NCI-H524 (cell line): ENCODE measurements around the gene MPP3.
"Not testable (repeated sequence)": the region's sequence is repeated elsewhere in the genome, so short reads cannot be mapped to it uniquely, and the experiment has no call there.

Experiments used
- DNase-seq, 2 experiments: peaks; one replicate each; lab custom pipeline; 2025; lab: John Stamatoyannopoulos, UW

Gene MPP3

GRCh38 chr17:43808076-43808475 is 24.9 kb downstream of the MPP3 start:
- DNase-seq, result no peak

- no peak for DNase-seq
These were observed 27.8 kb downstream of the MPP3 start for GRCh38 chr17:43805117-43805516.

- DNase-seq, result no peak
These were observed 29.2 kb downstream of the MPP3 start for GRCh38 chr17:43803758-43804157.

GRCh38 chr17:43801844-43802243 is 31.1 kb downstream of the MPP3 start:
- no peak for DNase-seq

GRCh38 chr17:43800736-43801135 is 32.2 kb downstream of the MPP3 start:
- no peak for DNase-seq

GRCh38 chr17:43799047-43799446 is 33.9 kb downstream of the MPP3 start:
- no peak for DNase-seq

GRCh38 chr17:43798024-43798423 is 34.9 kb downstream of the MPP3 start:
- not testable (repeated sequence) for DNase-seq

- not testable (repeated sequence) for DNase-seq
These were observed 40.3 kb downstream of the MPP3 start for GRCh38 chr17:43792668-43793067.

- peak; percentile 90 to 98 for DNase-seq
These were observed 41.4 kb downstream of the MPP3 start for GRCh38 chr17:43791589-43791988.

- DNase-seq, result peak; percentile 45 to 72
These were observed 42.5 kb downstream of the MPP3 start for GRCh38 chr17:43790311-43790940.

- DNase-seq, result no peak
These were observed 43.5 kb downstream of the MPP3 start for GRCh38 chr17:43789482-43789881.

- no peak for DNase-seq
These were observed 44.4 kb downstream of the MPP3 start for GRCh38 chr17:43788540-43788939.

GRCh38 chr17:43787728-43788127 is 45.2 kb downstream of the MPP3 start:
- no peak for DNase-seq

GRCh38 chr17:43784628-43785101 is 48.3 kb downstream of the MPP3 start:
- no peak for DNase-seq

GRCh38 chr17:43784068-43784467 is 48.9 kb downstream of the MPP3 start:
- DNase-seq, result no peak

GRCh38 chr17:43782913-43783680 is 49.8 kb downstream of the MPP3 start:
- no peak for DNase-seq

- no peak for DNase-seq
These were observed 52.8 kb downstream of the MPP3 start, which contains the start of gene CFAP97D1 for GRCh38 chr17:43780135-43780534. Gene CFAP97D1, plus strand, starts transcription at chr17:43780435. Its CDS starts 28 bp downstream, at chr17:43780463.

GRCh38 chr17:43779145-43780125 is 53.5 kb downstream of the MPP3 start:
- DNase-seq, result peak; percentile 30 to 75

- peak; percentile 44 to 75 for DNase-seq
These were observed 54.4 kb downstream of the MPP3 start, which contains the start of gene DUSP3 for GRCh38 chr17:43778337-43779144. Gene DUSP3, minus strand, starts transcription at chr17:43778977. Its CDS starts 53 bp downstream, at chr17:43778924.

- no peak for DNase-seq
These were observed 58.4 kb downstream of the MPP3 start for GRCh38 chr17:43774304-43775250.
